OCI-LY3 (cell line): ENCODE results near the gene GLB1L3.

Experiments used
- H2AFZ ChIP-seq: fragments of 200-600, 300-600 bp; shearing (Covaris generic); 2 replicates; pipeline ENCODE4 v1.6.0; 2014; ENCODE audit warnings: antibody characterized with exemption, low read depth, low read length
- H3K27ac ChIP-seq: fragments of 200-600, 300-600 bp; sonication (generic); 2 replicates; pipeline ENCODE4 v1.5.1; 2014; ENCODE audit warnings: mild to moderate bottlenecking, low read length, moderate library complexity, mixed read lengths
- H3K27me3 ChIP-seq: fragments of 200-600, 300-600 bp; sonication (generic); 2 replicates; pipeline ENCODE4 v1.6.1; 2014; ENCODE audit warnings: low read depth, low read length, mixed read lengths
- H3K36me3 ChIP-seq: fragments of 200-600, 300-600 bp; sonication (generic); replicated peaks from 2 replicates; pipeline ENCODE3; 2014; ENCODE audit warnings: low read depth, low read length, mixed read lengths
- H3K4me1 ChIP-seq: fragments of 300-600, 200-600 bp; sonication (generic); 2 replicates; pipeline ENCODE4 v1.6.1; 2014; ENCODE audit warnings: low read length, mixed read lengths
- H3K4me2 ChIP-seq: fragments of 200-600, 300-600 bp; sonication (generic); 2 replicates; pipeline ENCODE4 v1.6.1; 2014; ENCODE audit warnings: low read length, mixed read lengths
- H3K4me3 ChIP-seq: fragments of 300-600, 200-600 bp; sonication (generic); 2 replicates; pipeline ENCODE4 v1.5.1; 2014; ENCODE audit warnings: antibody characterized with exemption, mild to moderate bottlenecking, low read length, moderate library complexity
- H3K79me2 ChIP-seq: fragments of 300-600, 200-600 bp; shearing (Covaris generic); 2 replicates; pipeline ENCODE4 v1.6.1; 2014; ENCODE audit warnings: mild to moderate bottlenecking, low read length, mixed read lengths
- H3K9ac ChIP-seq: fragments of 300-600, 200-600 bp; shearing (Covaris generic); 2 replicates; pipeline ENCODE4 v1.6.0; 2014; ENCODE audit warnings: mild to moderate bottlenecking, low read length, moderate library complexity
- H3K9me3 ChIP-seq: fragments of 200-600, 300-600 bp; shearing (Covaris generic); 2 replicates; pipeline ENCODE4 v1.6.1; 2014; ENCODE audit warnings: low read length, mixed read lengths; ENCODE audit not compliant: insufficient read depth
- H4K20me1 ChIP-seq: fragments of 200-600, 300-600 bp; sonication (generic); 2 replicates; pipeline ENCODE4 v1.6.1; 2016; ENCODE audit warnings: low read length, mixed read lengths; ENCODE audit not compliant: insufficient read depth
- CTCF ChIP-seq: fragments of 200-600, 300-600 bp; sonication (generic); IDR thresholded peaks from 2 replicates; pipeline ENCODE4 v1.5.1; 2014; ENCODE audit warnings: antibody characterized with exemption, low read length, low read depth
- EZH2phosphoT487 ChIP-seq: fragments of 200-600 bp; shearing (Covaris generic); IDR thresholded peaks from 2 replicates; pipeline ENCODE4 v1.6.1; 2018; ENCODE audit warnings: antibody characterized with exemption, mixed run types, low read depth

GLB1L3 gene

GRCh38 chr11:134288486-134288885 lies 12.3 kb downstream of the GLB1L3 start:
- no peaks in the 10 kb centered on the region for H3K36me3 ChIP-seq
- H3K27me3 ChIP-seq = no peaks in the 10 kb centered on the region

GRCh38 chr11:134289167-134289566 lies 13.0 kb downstream of the GLB1L3 start:
- Histone ChIP-seq H3K9ac (no peak overlapping the region), H3K4me1 (no peaks in the 10 kb centered on the region), H3K27me3 (no peaks in the 10 kb centered on the region), H3K4me2 (no peak overlapping the region), H3K79me2 (no peaks in the 10 kb centered on the region), H3K9me3 (no peaks in the 10 kb centered on the region), H3K36me3 (no peaks in the 10 kb centered on the region), H3K27ac (no peak overlapping the region), H3K4me3 (no peak overlapping the region), H2AFZ (no peak overlapping the region), H4K20me1 (no peaks in the 10 kb centered on the region)
- TF ChIP-seq EZH2phosphoT487 (no peak), CTCF (no peak)

More at GRCh38 chr11:134288486-134288885, 12.3 kb downstream of the GLB1L3 start:
- no peaks in the 10 kb centered on the region for H3K9me3 ChIP-seq
- no peaks in the 10 kb centered on the region for H3K79me2 ChIP-seq
- no peak overlapping the region for H2AFZ ChIP-seq
- no peak overlapping the region for H3K9ac ChIP-seq
- H4K20me1 ChIP-seq = no peaks in the 10 kb centered on the region
- no peaks in the 10 kb centered on the region for H3K4me1 ChIP-seq
- no peak overlapping the region for H3K4me3 ChIP-seq
- H3K4me2 ChIP-seq = no peak overlapping the region
- H3K27ac ChIP-seq = no peak overlapping the region
- TF ChIP-seq EZH2phosphoT487 (no peak), CTCF (no peak)

- TF ChIP-seq CTCF (no peak), EZH2phosphoT487 (no peak)
- no peak overlapping the region for H3K27ac ChIP-seq
- no peaks in the 10 kb centered on the region for H3K27me3 ChIP-seq
- no peaks in the 10 kb centered on the region for H3K36me3 ChIP-seq
- H2AFZ ChIP-seq = no peak overlapping the region
- H3K9ac ChIP-seq = no peak overlapping the region
- no peak overlapping the region for H3K4me2 ChIP-seq
- no peak overlapping the region for H3K4me3 ChIP-seq
- no peaks in the 10 kb centered on the region for H4K20me1 ChIP-seq
- H3K9me3 ChIP-seq = no peaks in the 10 kb centered on the region
- no peaks in the 10 kb centered on the region for H3K79me2 ChIP-seq
- no peaks in the 10 kb centered on the region for H3K4me1 ChIP-seq
Observed at GRCh38 chr11:134289789-134290188, 13.6 kb downstream of the GLB1L3 start.

- Histone ChIP-seq H3K9ac (no peak overlapping the region), H2AFZ (no peak overlapping the region), H3K9me3 (no peaks in the 10 kb centered on the region), H4K20me1 (no peaks in the 10 kb centered on the region), H3K4me1 (no peaks in the 10 kb centered on the region), H3K27me3 (no peaks in the 10 kb centered on the region), H3K79me2 (no peaks in the 10 kb centered on the region), H3K4me2 (no peak overlapping the region), H3K36me3 (no peaks in the 10 kb centered on the region), H3K4me3 (no peak overlapping the region), H3K27ac (no peak overlapping the region)
- TF ChIP-seq CTCF = no peak
- no peak for TF ChIP-seq EZH2phosphoT487
Observed at GRCh38 chr11:134290646-134291045, 14.5 kb downstream of the GLB1L3 start.
